Measurements from ENCODE around the gene CRTC1.

Gene CRTC1

GRCh38 chr19:18666317-18666716 lies 17.2 kb upstream of the CRTC1 start:
- no peak for DNase-seq (ENCODE audit: extremely low read depth, low read depth)
- no peak for TF ChIP-seq CTCF (IDR thresholded peaks at IDR 0.05; ENCODE audit: low read depth, low read length)

- TF ChIP-seq CTCF (IDR thresholded peaks at IDR 0.05; ENCODE audit: low read depth, low read length) = no peak
These were observed 16.7 kb upstream of the CRTC1 start for GRCh38 chr19:18666784-18667183.

DNA sequence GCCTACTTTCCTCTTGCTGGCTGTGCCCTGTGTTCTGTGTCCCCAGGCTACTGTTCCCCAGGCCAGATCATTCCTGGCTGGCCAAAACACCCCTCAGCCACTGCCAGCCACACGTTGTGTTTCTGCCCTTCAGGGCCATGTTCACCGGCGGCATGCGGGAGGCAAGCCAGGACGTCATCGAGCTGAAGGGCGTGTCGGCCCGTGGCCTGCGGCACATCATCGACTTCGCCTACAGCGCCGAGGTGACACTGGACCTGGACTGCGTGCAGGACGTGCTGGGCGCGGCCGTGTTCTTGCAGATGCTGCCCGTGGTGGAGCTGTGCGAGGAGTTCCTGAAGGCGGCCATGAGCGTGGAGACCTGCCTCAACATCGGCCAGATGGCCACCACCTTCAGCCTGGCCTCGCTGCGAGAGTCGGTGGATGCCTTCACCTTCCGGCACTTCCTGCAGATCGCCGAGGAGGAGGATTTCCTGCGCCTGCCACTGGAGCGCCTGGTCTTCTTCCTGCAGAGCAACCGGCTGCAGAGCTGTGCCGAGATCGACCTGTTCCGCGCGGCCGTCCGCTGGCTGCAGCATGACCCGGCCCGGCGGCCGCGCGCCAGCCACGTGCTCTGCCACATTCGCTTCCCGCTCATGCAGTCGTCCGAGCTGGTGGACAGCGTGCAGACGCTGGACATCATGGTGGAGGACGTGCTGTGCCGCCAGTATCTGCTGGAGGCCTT lies 15.8 kb upstream of the CRTC1 start:
- DNase-seq (ENCODE audit: extremely low read depth, low read depth) = no peak
- no peak for TF ChIP-seq CTCF (IDR thresholded peaks at IDR 0.05; ENCODE audit: low read depth, low read length)

More at GRCh38 chr19:18666784-18667183, 16.7 kb upstream of the CRTC1 start:
- no peak for DNase-seq (ENCODE audit: extremely low read depth, low read depth)

- no peak for TF ChIP-seq CTCF (IDR thresholded peaks at IDR 0.05; ENCODE audit: low read depth, low read length)
- no peak for DNase-seq (ENCODE audit: extremely low read depth, low read depth)
These were observed 15.2 kb upstream of the CRTC1 start for GRCh38 chr19:18668252-18668631.

DNA sequence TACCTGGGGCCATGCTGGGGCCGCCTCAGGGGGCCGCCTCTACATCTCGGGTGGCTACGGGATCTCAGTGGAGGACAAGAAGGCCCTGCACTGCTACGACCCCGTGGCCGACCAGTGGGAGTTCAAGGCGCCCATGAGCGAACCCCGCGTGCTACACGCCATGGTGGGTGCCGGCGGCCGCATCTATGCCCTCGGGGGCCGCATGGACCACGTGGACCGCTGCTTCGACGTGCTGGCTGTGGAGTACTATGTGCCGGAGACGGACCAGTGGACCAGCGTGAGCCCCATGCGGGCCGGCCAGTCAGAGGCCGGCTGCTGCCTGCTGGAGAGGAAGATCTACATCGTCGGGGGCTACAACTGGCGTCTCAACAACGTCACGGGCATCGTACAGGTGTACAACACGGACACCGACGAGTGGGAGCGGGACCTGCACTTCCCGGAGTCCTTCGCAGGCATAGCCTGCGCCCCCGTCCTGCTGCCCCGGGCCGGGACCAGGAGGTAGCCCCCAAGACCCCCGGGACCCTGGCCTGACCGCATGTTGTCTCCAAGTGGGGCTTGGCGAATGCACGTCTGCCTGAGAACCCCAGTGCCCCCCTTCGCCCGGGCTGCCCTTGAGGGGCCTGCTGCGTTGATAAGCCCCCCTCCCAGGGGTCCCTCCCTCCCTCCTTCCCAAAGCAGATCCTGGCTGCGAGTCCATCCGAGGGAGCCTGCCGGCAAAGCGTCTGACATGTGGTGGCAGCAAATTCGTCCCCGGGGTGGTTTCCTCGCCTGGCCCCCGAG lies 14.5 kb upstream of the CRTC1 start:
- DNase-seq (ENCODE audit: extremely low read depth, low read depth) = no peak
- no peak for TF ChIP-seq CTCF (IDR thresholded peaks at IDR 0.05; ENCODE audit: low read depth, low read length)

DNA sequence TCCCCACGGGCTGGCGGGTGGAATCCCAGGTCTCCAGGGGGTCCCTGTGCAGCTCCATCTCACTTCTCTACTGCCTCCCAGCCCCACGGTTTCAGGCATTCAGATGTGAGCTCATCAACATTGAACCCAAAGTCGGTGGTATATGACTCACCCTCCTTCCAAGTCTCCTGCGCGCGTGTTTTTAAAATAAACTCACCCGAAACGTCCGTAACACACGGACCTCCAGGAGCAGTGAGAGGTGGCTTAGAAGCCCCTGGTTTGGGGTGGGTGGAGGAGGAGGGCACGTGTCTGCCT lies 14.0 kb upstream of the CRTC1 start:
- no peak for TF ChIP-seq CTCF (IDR thresholded peaks at IDR 0.05; ENCODE audit: low read depth, low read length)
- no peak for DNase-seq (ENCODE audit: extremely low read depth, low read depth)

- no peak for TF ChIP-seq CTCF (IDR thresholded peaks at IDR 0.05; ENCODE audit: low read depth, low read length)
- no peak for DNase-seq (ENCODE audit: extremely low read depth, low read depth)
These were observed 13.6 kb upstream of the CRTC1 start for GRCh38 chr19:18669883-18670282.

Data from AG09319 (cell line).